ENCODE data around the gene MSGN1.

MSGN1 gene

GRCh38 chr2:17816396-17817245 lies at the start of gene MSGN1:
Gene MSGN1 (plus strand): TSS chr2:17816460. CDS start chr2:17816519, 59 bp downstream.
- DNase-seq, result no peak

- DNase-seq, result no peak
Measured at GRCh38 chr2:17768894-17769293, 47.4 kb upstream of the MSGN1 start.

- DNase-seq, result no peak
Measured at GRCh38 chr2:17771956-17772355, 44.3 kb upstream of the MSGN1 start.

GRCh38 chr2:17772532-17772931 lies 43.7 kb upstream of the MSGN1 start:
- no peak for DNase-seq

GRCh38 chr2:17780546-17780945 lies 35.7 kb upstream of the MSGN1 start:
- no peak for DNase-seq

GRCh38 chr2:17781482-17781881 lies 34.8 kb upstream of the MSGN1 start:
- DNase-seq, result no peak

- DNase-seq, result no peak
Measured at GRCh38 chr2:17786727-17787126, 29.5 kb upstream of the MSGN1 start.

GRCh38 chr2:17788773-17789172 lies 27.5 kb upstream of the MSGN1 start:
- DNase-seq, result no peak

- peak; percentile 7 for DNase-seq
Measured at GRCh38 chr2:17790536-17790935, 25.7 kb upstream of the MSGN1 start.

GRCh38 chr2:17791121-17791816 lies 25.0 kb upstream of the MSGN1 start:
- peak; percentile 72 for DNase-seq

- no peak for DNase-seq
Measured at GRCh38 chr2:17791817-17792130, 24.5 kb upstream of the MSGN1 start.

GRCh38 chr2:17792515-17792914 lies 23.7 kb upstream of the MSGN1 start:
- DNase-seq, result peak; percentile 7

GRCh38 chr2:17793296-17793695 lies 23.0 kb upstream of the MSGN1 start:
- no peak for DNase-seq

GRCh38 chr2:17793803-17794354 lies 22.4 kb upstream of the MSGN1 start:
- peak; percentile 61 for DNase-seq

GRCh38 chr2:17795309-17795708 lies 21.0 kb upstream of the MSGN1 start:
- no peak for DNase-seq

GRCh38 chr2:17798338-17798737 lies 17.9 kb upstream of the MSGN1 start:
- DNase-seq, result no peak

GRCh38 chr2:17799301-17800120 lies 16.7 kb upstream of the MSGN1 start:
- DNase-seq, result no peak

GRCh38 chr2:17800219-17800618 lies 16.0 kb upstream of the MSGN1 start:
- DNase-seq, result peak; percentile 38

- no peak for DNase-seq
Measured at GRCh38 chr2:17800693-17801458, 15.4 kb upstream of the MSGN1 start.

- no peak for DNase-seq
Measured at GRCh38 chr2:17803497-17803896, 12.8 kb upstream of the MSGN1 start.

GRCh38 chr2:17804358-17804757 lies 11.9 kb upstream of the MSGN1 start:
- DNase-seq, result no peak

GRCh38 chr2:17805166-17805565 lies 11.1 kb upstream of the MSGN1 start:
- DNase-seq, result no peak

Data from HCEC 1CT (cell line).